ENCODE data around the gene STX12.

STX12 gene

DNA sequence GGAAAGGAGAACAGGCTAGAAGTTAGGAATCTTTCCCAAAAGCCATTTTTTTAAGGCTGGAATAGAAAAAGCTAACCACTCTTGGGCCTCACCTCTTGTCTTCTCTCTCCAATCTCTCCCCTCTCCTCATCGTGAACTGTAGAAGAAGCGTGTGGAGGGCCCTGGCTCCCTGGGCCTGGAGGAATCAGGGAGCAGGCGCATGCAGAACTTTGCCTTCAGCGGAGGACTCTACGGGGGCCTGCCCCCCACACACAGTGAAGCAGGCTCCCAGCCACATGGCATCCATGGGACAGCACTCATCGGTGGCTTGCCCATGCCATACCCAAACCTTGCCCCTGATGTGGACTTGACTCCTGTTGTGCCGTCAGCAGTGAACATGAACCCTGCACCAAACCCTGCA, 76.9 kb downstream of the STX12 start:
- TF ChIP-seq, protein P1, sequence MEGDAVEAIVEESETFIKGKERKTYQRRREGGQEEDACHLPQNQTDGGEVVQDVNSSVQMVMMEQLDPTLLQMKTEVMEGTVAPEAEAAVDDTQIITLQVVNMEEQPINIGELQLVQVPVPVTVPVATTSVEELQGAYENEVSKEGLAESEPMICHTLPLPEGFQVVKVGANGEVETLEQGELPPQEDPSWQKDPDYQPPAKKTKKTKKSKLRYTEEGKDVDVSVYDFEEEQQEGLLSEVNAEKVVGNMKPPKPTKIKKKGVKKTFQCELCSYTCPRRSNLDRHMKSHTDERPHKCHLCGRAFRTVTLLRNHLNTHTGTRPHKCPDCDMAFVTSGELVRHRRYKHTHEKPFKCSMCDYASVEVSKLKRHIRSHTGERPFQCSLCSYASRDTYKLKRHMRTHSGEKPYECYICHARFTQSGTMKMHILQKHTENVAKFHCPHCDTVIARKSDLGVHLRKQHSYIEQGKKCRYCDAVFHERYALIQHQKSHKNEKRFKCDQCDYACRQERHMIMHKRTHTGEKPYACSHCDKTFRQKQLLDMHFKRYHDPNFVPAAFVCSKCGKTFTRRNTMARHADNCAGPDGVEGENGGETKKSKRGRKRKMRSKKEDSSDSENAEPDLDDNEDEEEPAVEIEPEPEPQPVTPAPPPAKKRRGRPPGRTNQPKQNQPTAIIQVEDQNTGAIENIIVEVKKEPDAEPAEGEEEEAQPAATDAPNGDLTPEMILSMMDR (IDR thresholded peaks at IDR 0.05), result no peak

DNA sequence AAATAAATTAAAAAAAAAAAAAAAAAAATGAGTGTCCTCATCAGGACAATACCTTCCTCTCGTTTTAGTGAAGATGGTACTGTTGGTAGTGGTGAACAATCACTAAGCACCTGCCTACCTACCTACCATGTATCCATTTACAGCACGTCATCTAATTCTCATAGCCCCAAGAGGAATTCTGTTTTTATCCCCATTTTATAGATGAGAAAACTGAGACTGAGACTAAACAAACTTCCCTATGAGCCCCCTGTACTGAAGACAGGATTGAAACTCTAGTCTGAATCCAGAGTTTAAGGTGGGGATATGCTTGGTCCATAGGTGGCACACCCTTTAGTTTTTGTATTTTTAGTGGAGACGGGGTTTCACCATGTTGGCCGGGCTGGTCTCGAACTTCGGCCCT, 82.1 kb downstream of the STX12 start:
- TF ChIP-seq, protein P1 (IDR thresholded peaks at IDR 0.05), result no peak

DNA sequence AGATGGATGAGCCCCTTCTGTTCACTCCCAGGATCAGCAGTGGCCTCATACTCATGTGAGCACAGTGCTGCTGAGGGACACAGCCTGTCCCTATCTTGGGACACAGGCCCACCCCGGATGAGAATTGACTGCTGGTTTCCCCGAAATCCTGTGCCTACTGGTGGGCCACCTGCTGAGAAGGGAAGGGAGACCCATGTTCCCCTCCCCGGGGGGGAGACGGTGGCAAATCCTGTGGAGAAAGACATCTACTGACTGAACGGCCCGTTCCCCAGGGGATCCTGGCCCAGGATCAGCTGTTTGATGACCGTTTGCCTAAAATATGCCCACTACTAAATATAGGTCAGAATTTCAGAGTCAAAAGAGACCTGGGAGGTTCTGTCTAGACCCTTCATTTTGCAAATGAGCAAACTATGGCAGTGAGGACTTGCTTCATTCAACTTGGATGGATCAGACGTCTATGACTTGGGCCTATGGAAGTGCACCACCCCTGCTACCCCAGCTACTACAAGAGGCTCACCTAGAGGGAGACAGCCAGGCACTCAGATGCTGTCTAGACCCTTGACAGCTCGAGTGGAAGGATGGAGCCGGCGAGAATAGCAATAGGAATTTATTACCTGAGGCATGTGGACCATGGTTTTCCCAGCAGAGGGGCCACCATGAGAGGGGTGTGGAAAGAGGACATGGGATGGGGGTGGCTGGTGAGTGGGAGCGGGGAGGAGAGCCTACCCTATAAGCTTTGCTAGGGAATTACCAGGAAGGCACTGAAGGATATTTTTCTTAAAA, 83.7 kb downstream of the STX12 start:
- TF ChIP-seq, protein P1 (IDR thresholded peaks at IDR 0.05), result no peak

DNA sequence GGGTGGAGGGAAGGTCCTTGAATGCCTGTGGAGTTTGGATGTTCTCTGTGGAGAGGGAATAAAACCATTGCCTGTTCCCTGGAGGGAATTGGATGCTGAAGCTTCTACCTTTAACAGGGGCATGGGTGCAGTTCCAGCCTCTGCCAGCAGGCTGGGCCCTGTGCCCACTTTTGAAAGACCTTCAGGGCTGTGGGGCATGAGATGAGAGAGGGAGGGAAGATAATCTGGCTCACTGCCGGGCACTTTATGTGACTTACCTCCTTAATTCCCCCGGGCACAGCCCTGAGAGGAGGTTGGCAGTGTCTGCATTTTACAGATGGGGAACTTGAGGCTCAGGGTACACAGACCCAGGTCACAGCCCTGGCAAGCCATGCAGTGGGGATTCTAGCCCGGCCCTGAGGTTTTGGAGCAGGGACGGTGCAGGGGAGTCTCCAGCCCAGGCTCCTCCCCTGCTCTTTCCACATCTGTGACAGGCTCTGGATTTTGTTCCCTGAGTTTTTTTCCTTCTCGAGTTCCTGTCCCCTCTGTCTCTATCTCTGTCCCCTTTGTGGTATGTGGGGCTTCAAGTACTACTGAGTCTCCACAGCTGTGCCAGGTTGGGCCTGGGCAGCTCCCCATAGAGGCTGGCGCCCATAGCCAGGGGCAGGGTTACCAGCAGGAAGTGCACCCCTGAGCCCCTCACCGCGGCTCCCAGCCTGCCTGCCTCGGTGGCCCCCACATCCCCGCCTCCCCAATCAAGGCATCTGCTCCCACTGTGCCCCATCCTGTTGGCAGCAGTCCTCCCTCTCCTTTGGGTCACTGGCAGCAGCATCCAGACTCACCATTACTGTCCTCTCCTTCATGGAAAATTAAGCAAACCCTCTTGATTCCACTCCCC, 85.3 kb downstream of the STX12 start:
- TF ChIP-seq, protein P1 (IDR thresholded peaks at IDR 0.05), result peak; percentile 96

DNA sequence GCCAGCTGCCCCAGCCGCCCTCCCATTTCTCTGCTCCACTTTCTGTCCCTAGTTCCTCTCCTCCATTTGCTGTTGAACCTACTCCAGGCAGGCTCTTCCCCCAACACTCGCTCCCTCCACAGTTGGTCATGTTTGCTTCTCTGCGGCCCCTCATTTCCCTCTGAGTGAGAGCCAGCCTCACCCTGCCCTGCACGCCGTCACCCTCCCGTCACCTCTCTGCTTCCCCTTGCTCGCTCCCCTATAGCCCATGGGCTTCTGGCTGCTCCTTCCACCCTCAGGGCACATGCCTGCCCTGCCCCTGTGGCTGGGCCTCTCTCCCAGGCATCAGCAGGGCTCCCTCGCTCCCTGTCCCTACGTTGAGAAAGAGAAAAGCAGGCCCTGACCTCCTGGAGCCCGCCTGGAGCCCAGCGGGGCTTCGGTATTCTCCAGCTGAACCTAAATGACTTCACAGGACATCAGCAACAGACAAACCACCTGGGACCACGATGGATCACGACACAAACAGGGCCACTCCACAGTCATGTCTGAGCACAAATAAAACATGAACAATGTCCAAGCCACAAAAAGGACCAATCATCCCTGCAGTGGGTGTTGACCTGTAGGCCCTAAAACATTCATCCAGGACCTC, 86.0 kb downstream of the STX12 start:
- TF ChIP-seq, protein P1 (IDR thresholded peaks at IDR 0.05), result no peak

DNA sequence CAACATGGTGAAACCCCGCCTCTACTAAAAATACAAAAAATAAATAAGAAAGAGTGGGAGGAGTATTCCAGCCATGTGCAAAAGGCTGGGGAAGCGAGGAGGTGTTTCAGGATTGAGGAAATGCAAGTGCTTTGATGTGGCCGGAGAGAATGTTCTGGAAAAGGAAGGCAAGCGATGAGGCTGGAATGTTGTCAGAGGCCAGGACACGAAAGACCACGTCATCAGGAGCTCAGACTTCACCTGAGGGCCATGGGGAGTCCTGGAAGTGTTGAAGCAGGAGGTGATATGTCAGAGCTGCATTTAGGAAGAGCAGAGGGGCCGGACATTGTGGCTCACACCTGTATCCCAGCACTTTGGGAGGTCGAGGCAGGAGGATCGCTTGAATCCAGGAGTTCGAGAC, 88.4 kb downstream of the STX12 start:
- TF ChIP-seq, protein P1 (IDR thresholded peaks at IDR 0.05), result no peak

DNA sequence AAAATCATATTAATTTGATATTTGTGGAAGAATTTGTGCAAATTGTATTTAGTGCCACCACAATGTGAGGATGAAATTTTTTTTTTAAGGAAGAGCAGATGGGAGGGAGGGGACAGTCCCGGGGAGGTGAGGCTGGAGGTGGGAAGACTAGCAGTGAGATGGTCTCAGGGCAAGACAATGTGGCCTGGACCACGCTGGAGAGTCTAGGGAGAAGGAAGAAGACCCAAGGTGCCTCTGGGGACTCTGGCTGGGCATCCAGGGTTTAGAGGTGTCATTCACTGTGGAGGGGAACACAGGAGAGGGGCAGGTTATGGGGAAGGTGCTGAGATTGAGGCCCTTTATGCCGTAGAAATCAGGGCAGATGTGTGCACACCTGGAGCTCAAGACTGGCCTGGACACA, 89.0 kb downstream of the STX12 start:
- TF ChIP-seq, protein P1 (IDR thresholded peaks at IDR 0.05), result no peak
